Measurements from ENCODE around the gene SMG1. TPM values are rescaled to one million over a fixed set of nuclear protein-coding genes. Genes with fewer than 3 reads are reported as not detected.

The SMG1 gene
- total RNA-seq, 1 experiment from 2014 or later: 105 TPM

- no peak for DNase-seq (ENCODE audit: low spot score)
- Histone ChIP-seq H3K4me3 (ENCODE audit: low read depth, low read length, poor library complexity, severe bottlenecking) (no peak overlapping the region), H3K27me3 (replicated peaks; ENCODE audit: insufficient read depth, low read depth, low read length, poor library complexity) (no peaks in the 10 kb centered on the region), H3K9me3 (ENCODE audit: low read depth, low read length, poor library complexity, severe bottlenecking) (no peaks in the 10 kb centered on the region), H3K27ac (ENCODE audit: low read depth, low read length, poor library complexity, severe bottlenecking) (no peak overlapping the region), H3K4me1 (ENCODE audit: insufficient read depth, low read length, poor library complexity, severe bottlenecking) (peaks cover 14% of the 10 kb centered on the region), H3K36me3 (ENCODE audit: insufficient read depth, low read length, poor library complexity, severe bottlenecking) (peaks cover 46% of the 10 kb centered on the region)
- TF ChIP-seq CTCF (conservative IDR thresholded peaks at IDR 0.05; ENCODE audit: low read depth, low read length) (no peak), EZH2 (IDR thresholded peaks at IDR 0.05; ENCODE audit: borderline replicate concordance, low read depth, low read length, poor library complexity, severe bottlenecking) (no peak)
- POLR2A ChIA-PET (ENCODE audit: low non-redundant PET): no interaction called here
- BruUV-seq (replicated peaks): no TSS peak
- intact Hi-C loops (cut with micrococcal nuclease; ENCODE audit: unreplicated experiment): loop anchor here (10.0 kb wide), 1 partner anchor 266 kb away; no protein-coding TSS in a partner anchor
- CTCF ChIA-PET: no interaction called here
Measured at GRCh38 chr16:18809165-18809564, 117.0 kb downstream of the SMG1 start.

- no peaks in the 10 kb centered on the region for H3K9me3 ChIP-seq (ENCODE audit: low read depth, low read length, poor library complexity, severe bottlenecking)
- no peaks in the 10 kb centered on the region for H3K27me3 ChIP-seq (replicated peaks; ENCODE audit: insufficient read depth, low read depth, low read length, poor library complexity)
- no peak for TF ChIP-seq CTCF (conservative IDR thresholded peaks at IDR 0.05; ENCODE audit: low read depth, low read length)
- no peak for TF ChIP-seq EZH2 (IDR thresholded peaks at IDR 0.05; ENCODE audit: borderline replicate concordance, low read depth, low read length, poor library complexity, severe bottlenecking)
- ChIA-PET CTCF (no interaction called here), POLR2A (ENCODE audit: low non-redundant PET) (interaction anchor here (0.6 kb wide), 1 partner anchor 152 kb away, joined by 5 read pairs; no protein-coding TSS in a partner anchor)
- DNase-seq (ENCODE audit: low spot score): no peak
- peak overlapping the region; percentile 80 for H3K27ac ChIP-seq (ENCODE audit: low read depth, low read length, poor library complexity, severe bottlenecking)
- intact Hi-C loops (cut with micrococcal nuclease; ENCODE audit: unreplicated experiment): loop anchor here (10.0 kb wide), 1 partner anchor 269 kb away; no protein-coding TSS in a partner anchor
- peaks cover 33% of the 10 kb centered on the region for H3K4me1 ChIP-seq (ENCODE audit: insufficient read depth, low read length, poor library complexity, severe bottlenecking)
- no peak overlapping the region for H3K4me3 ChIP-seq (ENCODE audit: low read depth, low read length, poor library complexity, severe bottlenecking)
- peaks cover 24% of the 10 kb centered on the region for H3K36me3 ChIP-seq (ENCODE audit: insufficient read depth, low read length, poor library complexity, severe bottlenecking)
- no TSS peak for BruUV-seq (replicated peaks)
Measured at GRCh38 chr16:18805257-18805773, 120.9 kb downstream of the SMG1 start.

GRCh38 chr16:18804540-18804939 is 121.7 kb downstream of the SMG1 start:
- peaks cover 17% of the 10 kb centered on the region for H3K36me3 ChIP-seq (ENCODE audit: insufficient read depth, low read length, poor library complexity, severe bottlenecking)
- H3K4me3 ChIP-seq (ENCODE audit: low read depth, low read length, poor library complexity, severe bottlenecking): peak overlapping the region; percentile 20
- peak; percentile 55 for DNase-seq (ENCODE audit: low spot score)
- intact Hi-C loops (cut with micrococcal nuclease; ENCODE audit: unreplicated experiment): loop anchor here (10.0 kb wide), 1 partner anchor 270 kb away; no protein-coding TSS in a partner anchor
- no peaks in the 10 kb centered on the region for H3K9me3 ChIP-seq (ENCODE audit: low read depth, low read length, poor library complexity, severe bottlenecking)
- POLR2A ChIA-PET (ENCODE audit: low non-redundant PET): interaction anchor here (0.6 kb wide), 1 partner anchor 153 kb away, joined by 5 read pairs; no protein-coding TSS in a partner anchor
- no TSS peak for BruUV-seq (replicated peaks)
- peaks cover 33% of the 10 kb centered on the region for H3K4me1 ChIP-seq (ENCODE audit: insufficient read depth, low read length, poor library complexity, severe bottlenecking)
- CTCF ChIA-PET: no interaction called here
- peak overlapping the region; percentile 80 for H3K27ac ChIP-seq (ENCODE audit: low read depth, low read length, poor library complexity, severe bottlenecking)
- TF ChIP-seq CTCF (conservative IDR thresholded peaks at IDR 0.05; ENCODE audit: low read depth, low read length): no peak
- no peak for TF ChIP-seq EZH2 (IDR thresholded peaks at IDR 0.05; ENCODE audit: borderline replicate concordance, low read depth, low read length, poor library complexity, severe bottlenecking)
- H3K27me3 ChIP-seq (replicated peaks; ENCODE audit: insufficient read depth, low read depth, low read length, poor library complexity): no peaks in the 10 kb centered on the region
